Cardiac fibroblast (primary cell): ENCODE data around the gene RASEF.

Experiments used
- DNase-seq, 2 donors: peaks; one replicate each; pipeline versions ENCODE4 v3.0.0 to v3.0.0-alpha.2; 2010; ENCODE audit warnings: low read depth in 2 of 2
- H3K4me3 ChIP-seq, 2 donors: replicated peaks in 1 of 2; 1 replicate in 1 of 2; 2 replicates in 1 of 2; pipeline ENCODE4 v1.5.1; 2011; ENCODE audit warnings: low read depth in 2 of 2, low read length in 2 of 2, mild to moderate bottlenecking in 2 of 2, moderate library complexity in 1 of 2
- TF ChIP-seq, protein P1 (sequence below): IDR thresholded peaks from one replicate; pipeline ENCODE4 v1.5.1; 2011; ENCODE audit warnings: low read depth, mild to moderate bottlenecking, low read length, inconsistent platforms

Gene RASEF

DNA sequence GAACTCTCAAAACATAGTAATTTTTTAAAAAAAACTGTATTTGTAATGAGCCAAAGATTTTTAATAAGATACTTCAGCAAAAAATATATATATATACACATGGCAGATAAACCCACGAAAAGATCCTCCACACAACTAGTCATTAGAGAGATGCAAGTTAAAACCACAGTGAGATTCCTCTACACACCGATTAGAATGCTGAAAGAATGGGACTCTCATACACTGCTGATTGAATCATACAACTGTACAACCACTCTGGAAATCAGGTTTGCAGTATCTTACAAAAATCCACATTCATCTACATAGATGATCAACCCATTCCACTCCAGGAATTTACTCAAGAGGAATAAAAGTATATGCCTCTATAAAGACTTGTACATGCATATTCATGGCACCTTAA, 43.7 kb downstream of the RASEF start:
- no peak for DNase-seq
- no peak overlapping the region for H3K4me3 ChIP-seq
- TF ChIP-seq, protein P1, sequence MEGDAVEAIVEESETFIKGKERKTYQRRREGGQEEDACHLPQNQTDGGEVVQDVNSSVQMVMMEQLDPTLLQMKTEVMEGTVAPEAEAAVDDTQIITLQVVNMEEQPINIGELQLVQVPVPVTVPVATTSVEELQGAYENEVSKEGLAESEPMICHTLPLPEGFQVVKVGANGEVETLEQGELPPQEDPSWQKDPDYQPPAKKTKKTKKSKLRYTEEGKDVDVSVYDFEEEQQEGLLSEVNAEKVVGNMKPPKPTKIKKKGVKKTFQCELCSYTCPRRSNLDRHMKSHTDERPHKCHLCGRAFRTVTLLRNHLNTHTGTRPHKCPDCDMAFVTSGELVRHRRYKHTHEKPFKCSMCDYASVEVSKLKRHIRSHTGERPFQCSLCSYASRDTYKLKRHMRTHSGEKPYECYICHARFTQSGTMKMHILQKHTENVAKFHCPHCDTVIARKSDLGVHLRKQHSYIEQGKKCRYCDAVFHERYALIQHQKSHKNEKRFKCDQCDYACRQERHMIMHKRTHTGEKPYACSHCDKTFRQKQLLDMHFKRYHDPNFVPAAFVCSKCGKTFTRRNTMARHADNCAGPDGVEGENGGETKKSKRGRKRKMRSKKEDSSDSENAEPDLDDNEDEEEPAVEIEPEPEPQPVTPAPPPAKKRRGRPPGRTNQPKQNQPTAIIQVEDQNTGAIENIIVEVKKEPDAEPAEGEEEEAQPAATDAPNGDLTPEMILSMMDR = no peak

DNA sequence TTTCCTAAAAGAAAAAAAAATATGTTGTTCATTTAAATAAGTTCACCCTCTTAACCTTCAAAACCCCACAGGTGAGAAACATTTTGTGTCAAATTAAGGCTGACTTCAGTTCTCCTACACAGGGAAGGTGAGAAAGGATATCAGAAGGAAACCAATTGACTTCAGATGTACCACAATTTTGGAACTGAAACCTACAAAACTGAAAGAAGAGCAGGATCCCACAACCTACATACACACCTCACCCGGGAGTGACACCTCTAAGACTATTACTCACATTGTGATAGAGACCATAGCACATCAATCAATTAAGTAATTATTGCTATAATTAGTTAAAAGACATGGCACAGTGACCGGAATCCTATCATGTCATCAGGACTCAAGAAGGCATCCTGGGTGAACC, 47.0 kb downstream of the RASEF start:
- no peak overlapping the region for H3K4me3 ChIP-seq
- TF ChIP-seq, protein P1 = no peak
- DNase-seq = no peak

DNA sequence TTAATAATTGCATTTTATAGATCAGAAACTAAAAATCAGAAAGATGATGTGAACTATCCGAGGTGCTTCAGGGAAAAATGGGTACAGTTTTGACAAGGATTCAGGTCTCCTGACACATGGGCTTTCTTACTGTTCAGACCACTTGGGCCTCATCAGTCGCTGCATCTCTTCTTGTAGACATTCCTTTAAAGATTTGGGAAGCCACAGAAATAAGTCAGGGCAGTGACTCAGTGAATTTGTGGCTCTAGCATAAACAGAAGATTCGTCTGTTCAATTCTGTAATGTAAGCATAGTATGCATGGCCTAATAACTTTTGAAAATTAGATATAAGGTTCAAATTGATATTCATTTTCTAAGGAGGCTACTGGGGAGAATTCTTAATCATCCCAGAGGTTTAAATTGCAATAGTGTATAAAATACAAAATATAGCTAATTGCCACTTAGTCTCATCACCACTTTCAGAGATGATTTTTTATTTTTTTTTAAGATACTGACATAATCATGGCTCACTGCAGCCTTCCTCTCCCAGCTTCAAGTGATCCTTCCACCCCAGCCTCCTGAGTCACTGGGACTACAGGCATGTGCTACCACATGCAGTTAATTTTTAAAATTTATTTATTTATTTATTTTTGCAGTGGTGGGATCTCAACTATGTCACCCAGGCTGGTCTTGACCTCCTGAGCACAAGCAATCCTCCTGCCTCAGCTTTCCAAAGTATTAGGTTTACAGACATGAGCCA, 48.9 kb downstream of the RASEF start:
- peak in 1 of 2 donors; percentile 62 for DNase-seq
- no peak overlapping the region for H3K4me3 ChIP-seq
- TF ChIP-seq, protein P1 = no peak

DNA sequence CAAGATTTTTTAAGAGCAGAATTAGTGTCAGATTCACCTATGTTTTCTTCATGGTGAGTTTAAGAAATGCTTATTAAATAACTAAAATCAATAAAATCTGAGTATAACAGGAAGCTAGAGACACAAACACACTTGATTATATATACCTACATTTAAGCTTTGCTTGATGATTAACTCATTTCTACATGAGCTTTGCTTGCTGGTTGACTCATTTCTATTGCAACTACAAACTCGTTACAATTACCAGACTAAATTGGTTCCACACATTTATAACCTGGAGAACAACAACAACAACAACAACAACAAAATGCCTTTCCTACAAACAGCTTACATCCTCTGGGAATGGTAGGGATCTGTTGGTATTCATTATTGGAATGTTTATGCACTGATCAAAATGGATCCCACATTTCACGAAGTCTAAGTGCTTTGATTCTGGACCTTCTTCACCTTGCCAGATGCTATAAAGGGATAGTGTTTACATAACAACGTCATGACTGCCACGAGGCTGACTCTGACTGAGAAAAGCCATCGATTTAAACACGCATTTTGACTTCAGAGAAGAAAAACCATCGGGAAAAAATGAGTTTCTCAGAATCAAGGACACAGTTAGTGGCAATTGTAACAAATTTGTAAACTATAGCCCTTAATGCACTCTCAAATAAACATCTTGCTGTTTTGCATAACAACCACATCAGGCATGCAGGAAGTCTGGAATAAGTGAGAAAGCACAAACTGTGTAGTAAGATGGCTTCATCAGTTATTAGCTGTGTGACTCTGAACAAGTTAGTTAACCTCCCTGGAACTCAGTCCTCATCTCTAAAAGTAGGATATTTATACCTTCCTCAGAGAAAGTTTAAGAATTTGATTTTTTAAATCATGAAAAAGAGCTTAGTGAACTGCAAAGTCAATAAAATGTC, 49.8 kb downstream of the RASEF start:
- DNase-seq = peak in 1 of 2 donors; percentile 30
- TF ChIP-seq, protein P1 = no peak

DNA sequence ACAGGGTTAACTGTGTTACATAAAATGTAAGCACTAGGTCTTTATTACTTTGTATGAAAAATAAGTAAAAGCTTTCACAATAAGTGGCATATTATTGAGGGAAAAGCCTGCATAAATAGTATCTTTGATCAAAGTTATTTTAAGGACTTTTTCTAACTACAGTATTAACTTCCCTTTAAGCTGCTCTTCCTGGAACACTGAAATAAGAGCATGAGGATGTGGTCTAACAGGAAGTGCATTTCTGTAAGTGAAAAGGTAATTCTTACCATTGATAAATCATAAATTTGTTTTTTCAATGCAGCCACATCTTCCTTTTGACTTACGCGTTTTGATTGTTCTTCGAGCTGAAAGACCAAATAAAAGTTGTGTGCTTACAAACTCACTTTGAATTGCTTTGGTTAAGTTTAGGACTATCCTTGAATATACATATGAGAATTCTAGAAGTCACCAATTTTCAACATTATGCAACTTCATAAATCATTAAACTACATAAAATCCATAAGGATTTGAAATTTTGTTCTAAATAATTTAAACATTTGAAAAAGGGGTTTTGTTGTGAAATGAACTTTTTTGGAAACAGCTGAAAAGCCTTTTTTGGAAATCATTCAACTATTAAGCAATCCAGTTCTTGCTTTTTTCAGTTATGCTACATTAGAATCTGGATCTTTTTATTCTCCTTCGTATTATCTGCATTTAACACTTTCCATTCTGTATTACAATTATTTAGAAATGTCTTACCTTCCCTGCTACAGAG, 50.6 kb downstream of the RASEF start:
- TF ChIP-seq, protein P1 = no peak
- H3K4me3 ChIP-seq = no peak overlapping the region
- no peak for DNase-seq

More for the DNA sequence above, 49.8 kb downstream of the RASEF start:
- H3K4me3 ChIP-seq = no peak overlapping the region

DNA sequence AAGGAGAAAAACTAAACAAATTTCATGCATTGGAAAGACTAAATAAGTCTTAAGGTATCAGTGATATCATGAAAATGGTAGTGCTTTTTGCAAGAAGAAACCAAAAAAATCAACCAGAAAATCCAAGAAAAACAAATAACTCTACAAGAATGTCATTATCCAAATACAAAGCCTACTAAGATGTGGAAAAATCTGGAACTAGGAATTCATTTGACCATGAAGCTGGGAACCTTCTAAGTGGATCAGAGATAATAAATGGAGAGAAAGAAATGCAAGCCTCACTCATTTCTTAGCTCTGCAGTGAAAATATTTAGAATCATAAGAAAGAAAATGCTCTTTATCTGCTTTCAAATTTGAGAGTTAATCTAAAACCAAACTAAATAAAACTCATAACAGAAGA, 51.3 kb downstream of the RASEF start:
- no peak for DNase-seq
- TF ChIP-seq, protein P1 = no peak
- no peak overlapping the region for H3K4me3 ChIP-seq
